Measurements from ENCODE around the gene SLC10A1. TPM values are rescaled to one million over a fixed set of nuclear protein-coding genes. Genes with fewer than 3 reads are reported as not detected.

The SLC10A1 gene
- total RNA-seq, 2 experiments from 2014 or later = not detected

DNA sequence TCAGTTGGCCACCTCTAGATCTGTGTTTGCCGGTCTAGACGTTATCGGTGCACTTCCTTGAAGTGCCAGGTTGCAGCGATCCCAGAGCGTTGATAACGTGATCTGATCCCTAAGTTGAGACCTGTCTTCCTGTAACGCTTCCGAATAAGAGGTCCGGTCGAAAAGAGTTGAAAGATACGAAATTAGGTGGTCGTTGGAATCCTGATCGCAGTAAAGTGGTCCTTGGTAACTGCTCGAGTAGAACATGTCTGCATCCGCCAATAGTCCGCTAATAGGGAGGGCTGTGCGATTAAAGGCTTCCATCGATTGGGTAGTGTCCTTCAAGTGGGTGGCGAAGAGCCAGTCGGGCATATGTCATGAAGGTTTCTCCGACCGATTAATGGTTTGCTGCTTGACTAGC, 27.4 kb downstream of the SLC10A1 start:
- Histone ChIP-seq H3K4me2 (ENCODE audit: low read length) (no peak overlapping the region), H3K79me2 (ENCODE audit: insufficient read depth, low read depth, low read length) (peaks cover 50% of the 10 kb centered on the region)
- POLR2A ChIA-PET = no interaction called here

DNA sequence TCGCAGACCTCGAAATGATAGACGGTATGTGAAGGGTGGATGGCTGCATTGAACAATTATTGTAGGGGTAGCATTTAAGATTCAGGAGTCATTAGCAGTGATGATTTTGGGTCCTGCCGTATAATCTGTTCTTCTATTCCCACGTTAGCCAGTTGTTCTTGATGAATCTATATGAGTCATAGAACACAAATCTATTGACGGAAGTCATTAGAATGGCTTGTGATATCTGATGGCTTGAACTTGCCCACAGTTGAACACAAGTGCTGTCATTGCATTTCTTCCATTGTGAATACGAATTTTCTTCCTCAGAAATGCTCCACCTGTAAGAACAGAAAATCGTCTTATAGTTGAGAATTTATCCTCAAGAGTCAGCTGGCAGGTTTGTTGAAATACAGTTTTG, 28.2 kb downstream of the SLC10A1 start:
- CTCF ChIA-PET (ENCODE audit: unreplicated experiment) = no interaction called here
- Histone ChIP-seq H3K9me2 (ENCODE audit: insufficient read depth, low read length) (no peaks in the 10 kb centered on the region), H4K20me1 (ENCODE audit: insufficient read depth, low read length) (peaks cover 22% of the 10 kb centered on the region), H3K4me3 (ENCODE audit: low read depth, low read length, poor library complexity, severe bottlenecking) (peak overlapping the region; percentile 93), H3K4me1 (ENCODE audit: insufficient read depth, low read length, poor library complexity, severe bottlenecking) (peaks cover 14% of the 10 kb centered on the region), H3K79me2 (ENCODE audit: insufficient read depth, low read depth, low read length) (peaks cover 50% of the 10 kb centered on the region), H3K4me2 (ENCODE audit: low read length) (peak overlapping the region; percentile 85), H3K36me3 (ENCODE audit: insufficient read depth, low read length) (peaks cover 63% of the 10 kb centered on the region), H3K9me3 (ENCODE audit: low read length) (no peaks in the 10 kb centered on the region), H3K27ac (ENCODE audit: low read depth, low read length, poor library complexity, severe bottlenecking) (no peak overlapping the region), H2AFZ (ENCODE audit: low read length) (no peak overlapping the region)
- TF ChIP-seq, protein P1, sequence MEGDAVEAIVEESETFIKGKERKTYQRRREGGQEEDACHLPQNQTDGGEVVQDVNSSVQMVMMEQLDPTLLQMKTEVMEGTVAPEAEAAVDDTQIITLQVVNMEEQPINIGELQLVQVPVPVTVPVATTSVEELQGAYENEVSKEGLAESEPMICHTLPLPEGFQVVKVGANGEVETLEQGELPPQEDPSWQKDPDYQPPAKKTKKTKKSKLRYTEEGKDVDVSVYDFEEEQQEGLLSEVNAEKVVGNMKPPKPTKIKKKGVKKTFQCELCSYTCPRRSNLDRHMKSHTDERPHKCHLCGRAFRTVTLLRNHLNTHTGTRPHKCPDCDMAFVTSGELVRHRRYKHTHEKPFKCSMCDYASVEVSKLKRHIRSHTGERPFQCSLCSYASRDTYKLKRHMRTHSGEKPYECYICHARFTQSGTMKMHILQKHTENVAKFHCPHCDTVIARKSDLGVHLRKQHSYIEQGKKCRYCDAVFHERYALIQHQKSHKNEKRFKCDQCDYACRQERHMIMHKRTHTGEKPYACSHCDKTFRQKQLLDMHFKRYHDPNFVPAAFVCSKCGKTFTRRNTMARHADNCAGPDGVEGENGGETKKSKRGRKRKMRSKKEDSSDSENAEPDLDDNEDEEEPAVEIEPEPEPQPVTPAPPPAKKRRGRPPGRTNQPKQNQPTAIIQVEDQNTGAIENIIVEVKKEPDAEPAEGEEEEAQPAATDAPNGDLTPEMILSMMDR (conservative IDR thresholded peaks at IDR 0.05; ENCODE audit: low read length) = no peak
- no peak for TF ChIP-seq EZH2phosphoT487 (IDR thresholded peaks at IDR 0.05; ENCODE audit: borderline replicate concordance, low read depth, low read length)
- TSS peak; percentile 50 for BruUV-seq (replicated peaks)
- POLR2A ChIA-PET = no interaction called here
- no peak for DNase-seq (ENCODE audit: low spot score)
- intact Hi-C loops (cut with micrococcal nuclease; ENCODE audit: unreplicated experiment) = loop anchor here (5.0 to 10.0 kb wide), 2 partner anchors 157 to 614 kb away; partner anchors contain the start of genes DCAF5 and SUSD6

More for the DNA sequence above, 27.4 kb downstream of the SLC10A1 start:
- H3K9me2 ChIP-seq (ENCODE audit: insufficient read depth, low read length) = no peaks in the 10 kb centered on the region
- H4K20me1 ChIP-seq (ENCODE audit: insufficient read depth, low read length) = peaks cover 22% of the 10 kb centered on the region
- H3K9me3 ChIP-seq (ENCODE audit: low read length) = no peaks in the 10 kb centered on the region
- no peak overlapping the region for H2AFZ ChIP-seq (ENCODE audit: low read length)
- CTCF ChIA-PET (ENCODE audit: unreplicated experiment) = no interaction called here
- no peak for DNase-seq (ENCODE audit: low spot score)
- no TSS peak for BruUV-seq (replicated peaks)
- no peak overlapping the region for H3K4me3 ChIP-seq (ENCODE audit: low read depth, low read length, poor library complexity, severe bottlenecking)
- peaks cover 70% of the 10 kb centered on the region for H3K36me3 ChIP-seq (ENCODE audit: insufficient read depth, low read length)
- TF ChIP-seq, protein P1 (conservative IDR thresholded peaks at IDR 0.05; ENCODE audit: low read length) = no peak
- TF ChIP-seq EZH2phosphoT487 (IDR thresholded peaks at IDR 0.05; ENCODE audit: borderline replicate concordance, low read depth, low read length) = no peak
- H3K27ac ChIP-seq (ENCODE audit: low read depth, low read length, poor library complexity, severe bottlenecking) = no peak overlapping the region
- H3K4me1 ChIP-seq (ENCODE audit: insufficient read depth, low read length, poor library complexity, severe bottlenecking) = peaks cover 14% of the 10 kb centered on the region
- intact Hi-C loops (cut with micrococcal nuclease; ENCODE audit: unreplicated experiment) = loop anchor here (5.0 to 10.0 kb wide), 2 partner anchors 157 to 615 kb away; partner anchors contain the start of genes DCAF5 and SUSD6

DNA sequence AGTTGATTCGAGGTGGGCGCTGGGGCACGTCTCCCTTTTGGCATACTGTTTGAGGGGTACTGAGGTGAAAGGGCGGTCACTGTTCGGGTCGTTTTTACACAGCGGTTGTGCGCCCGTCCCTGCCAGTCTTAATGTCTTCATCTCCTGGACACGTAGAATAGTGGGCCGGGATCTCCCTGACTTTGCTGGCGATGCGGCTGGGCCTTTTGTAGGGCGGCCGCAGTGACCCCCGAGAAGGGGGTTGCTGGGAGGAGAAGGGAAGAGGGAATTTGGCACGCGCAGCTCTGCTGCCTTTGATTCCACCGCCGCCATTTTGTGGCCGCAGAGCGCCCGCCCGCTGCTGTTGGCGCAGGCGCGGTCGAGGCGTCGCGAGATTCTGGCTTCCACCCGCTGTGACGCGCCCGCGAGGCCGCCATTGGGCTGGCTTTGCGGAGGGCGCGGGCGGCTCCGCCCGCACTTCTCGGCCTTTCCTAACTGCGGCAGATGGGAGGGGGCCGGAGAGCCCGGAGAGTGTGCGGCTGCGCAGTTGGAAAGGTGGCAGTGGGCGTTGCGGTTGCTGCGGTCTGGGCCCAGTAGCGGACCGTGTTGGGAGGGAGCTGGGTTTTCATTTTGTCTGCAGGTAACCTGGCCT, 29.6 kb downstream of the SLC10A1 start:
- Histone ChIP-seq H3K4me2 (ENCODE audit: low read length) (peak overlapping the region; percentile 85), H3K36me3 (ENCODE audit: insufficient read depth, low read length) (peaks cover 49% of the 10 kb centered on the region), H3K9me2 (ENCODE audit: insufficient read depth, low read length) (no peaks in the 10 kb centered on the region), H3K79me2 (ENCODE audit: insufficient read depth, low read depth, low read length) (peaks cover 50% of the 10 kb centered on the region), H4K20me1 (ENCODE audit: insufficient read depth, low read length) (peaks cover 22% of the 10 kb centered on the region), H3K4me3 (ENCODE audit: low read depth, low read length, poor library complexity, severe bottlenecking) (peak overlapping the region; percentile 93), H3K27ac (ENCODE audit: low read depth, low read length, poor library complexity, severe bottlenecking) (peak overlapping the region; percentile 87), H3K4me1 (ENCODE audit: insufficient read depth, low read length, poor library complexity, severe bottlenecking) (peaks cover 14% of the 10 kb centered on the region), H3K9me3 (ENCODE audit: low read length) (no peaks in the 10 kb centered on the region), H2AFZ (ENCODE audit: low read length) (peak overlapping the region; percentile 94; the same call in 1 of the 2 replicates)
- BruUV-seq (replicated peaks) = no TSS peak
- intact Hi-C loops (cut with micrococcal nuclease; ENCODE audit: unreplicated experiment) = loop anchor here (5.0 to 10.0 kb wide), 2 partner anchors 155 to 613 kb away; partner anchors contain the start of genes DCAF5 and SUSD6
- DNase-seq (ENCODE audit: low spot score) = peak; percentile 93
- CTCF ChIA-PET (ENCODE audit: unreplicated experiment) = no interaction called here
- POLR2A ChIA-PET = interaction anchor here (0.7 to 1.5 kb wide), 5 partner anchors 15 to 879 kb away, joined by 3 to 5 read pairs (median 3); no protein-coding TSS in a partner anchor
- no peak for TF ChIP-seq EZH2phosphoT487 (IDR thresholded peaks at IDR 0.05; ENCODE audit: borderline replicate concordance, low read depth, low read length)
- TF ChIP-seq, protein P1 (conservative IDR thresholded peaks at IDR 0.05; ENCODE audit: low read length) = no peak

All from OCI-LY7 (cell line).